Motor neuron (in vitro differentiated cells): ENCODE data around the gene CENPH. TPM values are rescaled to one million over a fixed set of nuclear protein-coding genes. Genes with fewer than 3 reads are reported as not detected.
"Not testable (repeated sequence)": the region's sequence is repeated elsewhere in the genome, so short reads cannot be mapped to it uniquely, and the experiment has no call there.

Source experiments
- ATAC-seq, 8 experiments: fragments of 200-7000 bp; cut with Tn5 transposase; replicated peaks in 6 of 8; 2 replicates each; pipeline ENCODE4 v1.8.0; 2021; ENCODE audit warnings: mild to moderate bottlenecking in 8 of 8, moderate library complexity in 8 of 8
- H3K27ac ChIP-seq, 2 donors: fragments of 250-450 bp; sonication (Bioruptor Pico); 2 replicates each; pipeline ENCODE4 v1.9.0; 2021; ENCODE audit warnings: antibody characterized with exemption in 2 of 2, mild to moderate bottlenecking in 2 of 2, moderate library complexity in 1 of 2
- H3K4me1 ChIP-seq, 2 donors: fragments of 250-450 bp; sonication (Bioruptor Pico); replicated peaks in 1 of 2; 2 replicates each; pipeline ENCODE4 v1.6.1; 2021; ENCODE audit warnings: antibody characterized with exemption in 2 of 2, mild to moderate bottlenecking in 2 of 2, moderate library complexity in 1 of 2
- H3K4me3 ChIP-seq, 5 donors: fragments of 250-450 bp; sonication (Bioruptor Pico); 2 replicates each; pipeline ENCODE4 v1.9.0; 2021; ENCODE audit warnings: antibody characterized with exemption in 5 of 5, mild to moderate bottlenecking in 5 of 5, moderate library complexity in 4 of 5
- WGBS, 10 experiments: fragments of 450-650 bp; shearing (Covaris generic); methylation state at CpG; one replicate each; pipeline ENCODE4 v1.0.0; 2022; 5-methylcytosine and 5-hydroxymethylcytosine counted together
- in situ Hi-C, 9 experiments: fragments of 400-800 bp; cut with MboI; loops; one replicate each; pipeline ENCODE4 v1.15.0; 2021; ENCODE audit warnings: low sequenced_read_pairs in 9 of 9, low pct_unique_long_range_greater_than_20kb in 2 of 9; ENCODE audit not compliant: unreplicated experiment in 9 of 9
- total RNA-seq, 8 experiments: library from RNA; unstranded; fragments of 300-600 nt; gene quantifications; 2 replicates each; pipeline versions ENCODE4 v1.2.3 to v1.2.4, GENCODE V29; 2022

The CENPH gene, protein sequence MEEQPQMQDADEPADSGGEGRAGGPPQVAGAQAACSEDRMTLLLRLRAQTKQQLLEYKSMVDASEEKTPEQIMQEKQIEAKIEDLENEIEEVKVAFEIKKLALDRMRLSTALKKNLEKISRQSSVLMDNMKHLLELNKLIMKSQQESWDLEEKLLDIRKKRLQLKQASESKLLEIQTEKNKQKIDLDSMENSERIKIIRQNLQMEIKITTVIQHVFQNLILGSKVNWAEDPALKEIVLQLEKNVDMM
- 10 to 100 TPM in 5 of 8 experiments, 1 to 10 TPM in 3; 1.8 to 38.6 (median 13.4) TPM for total RNA-seq

DNA sequence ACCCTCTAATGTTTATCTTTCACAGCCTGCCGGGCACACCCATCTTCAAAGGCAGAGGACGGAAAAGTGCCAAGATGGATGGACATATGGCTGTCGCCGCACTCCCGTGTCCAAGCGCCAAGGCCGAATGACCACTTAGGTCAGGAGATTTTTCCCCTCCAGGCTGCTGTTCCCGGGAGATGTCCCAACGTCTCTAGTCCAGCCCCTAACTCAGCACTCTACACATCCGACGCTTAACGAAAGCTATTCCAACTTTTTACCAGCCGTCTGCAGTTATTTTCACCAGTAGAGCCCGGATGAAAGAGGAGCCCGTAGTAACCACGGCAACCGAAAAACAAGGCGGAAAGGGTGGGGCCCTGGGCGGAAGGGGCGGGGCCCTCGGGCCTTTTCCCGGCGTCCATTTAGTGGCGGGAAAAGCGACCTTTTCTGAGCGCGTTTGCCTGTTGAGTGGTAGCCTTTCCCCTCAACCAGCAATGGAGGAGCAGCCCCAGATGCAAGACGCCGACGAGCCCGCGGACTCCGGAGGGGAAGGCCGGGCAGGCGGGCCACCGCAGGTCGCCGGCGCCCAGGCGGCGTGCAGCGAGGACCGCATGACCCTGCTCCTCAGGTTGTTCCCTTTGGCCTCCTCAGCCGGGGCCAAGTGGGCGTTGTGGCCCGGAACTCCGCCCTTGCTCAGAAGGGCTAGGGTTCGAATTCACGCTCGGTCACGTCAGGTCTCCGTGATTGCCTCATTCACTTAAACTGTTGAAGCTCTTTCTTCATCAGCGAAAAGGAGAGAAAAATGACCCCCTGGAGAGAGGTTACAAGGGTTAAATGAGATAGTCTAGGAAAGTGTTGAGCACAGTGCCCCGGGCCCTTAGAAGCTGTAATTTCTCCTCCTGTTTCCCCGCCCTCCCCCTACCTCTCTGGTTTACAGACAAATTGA lies at the start of gene CENPH:
TSS of gene CENPH (plus strand) at position 422 of the 925 bp plus-strand sequence. CDS start at position 474, 52 bp downstream.
- WGBS, 10 experiments, result 0 to 17% (median 0%) methylated on average over 3 to 14 of the region's 55 CpGs; no CpG with 5 or more reads in 1 of the 10 experiments
- in situ Hi-C loops, result no loop called here
- Histone ChIP-seq H3K4me3 (peak within 1 kb of the TSS; percentile 62 to 79 (median 70)), H3K27ac (peak within 1 kb of the TSS; percentile 27 to 81), H3K4me1 (peaks cover 3 to 9% of the 10 kb centered on the region in 2 donors)
- ATAC-seq, result peak; percentile 91 to 99 (median 98)

DNA sequence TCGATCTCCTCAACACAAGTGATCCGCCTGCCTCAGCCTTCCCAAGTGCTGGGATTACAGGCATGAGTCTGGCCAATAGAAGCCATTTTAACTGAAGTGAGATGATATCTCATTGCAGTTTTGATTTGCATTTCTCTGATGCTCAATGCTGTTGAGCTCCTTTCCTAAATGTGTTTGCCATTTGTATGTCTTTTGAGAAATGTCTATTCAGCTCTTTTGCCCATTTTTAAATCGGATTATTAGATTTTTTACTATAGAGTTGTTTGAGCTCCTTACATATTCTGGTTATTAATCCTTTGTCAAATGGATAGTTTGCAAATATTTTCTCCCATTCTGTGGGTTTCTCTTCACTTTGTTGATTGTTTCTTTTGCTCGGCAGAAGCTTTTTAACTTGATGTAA lies 49.1 kb upstream of the CENPH start:
- ATAC-seq, H3K4me1 ChIP-seq, H3K4me3 ChIP-seq, H3K27ac ChIP-seq, in situ Hi-C loops: not testable (repeated sequence)
- 25 to 100% (median 95%) methylated on average over 1 to 4 of the region's 4 CpGs for WGBS, 10 experiments

DNA sequence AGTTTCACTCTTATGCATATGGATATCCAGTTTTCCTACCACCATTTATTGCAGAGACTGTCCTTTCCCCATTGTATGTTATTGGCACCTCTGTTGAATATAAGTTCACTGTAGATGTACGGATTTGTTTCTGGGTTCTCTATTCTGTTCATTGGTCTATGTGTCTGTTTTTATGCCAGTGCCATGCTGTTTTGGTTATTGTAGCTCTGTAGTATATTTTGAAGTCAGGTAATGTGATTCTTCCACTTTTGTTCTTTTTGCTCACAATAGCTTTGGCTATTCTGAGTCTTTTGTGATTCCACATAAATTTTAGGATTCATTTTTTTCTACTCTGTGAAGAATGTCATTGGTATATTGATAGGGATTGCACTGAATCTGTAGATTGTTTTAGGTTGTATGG lies 48.6 kb upstream of the CENPH start:
- Histone ChIP-seq H3K4me1 (no peaks in the 10 kb centered on the region), H3K27ac (no peak overlapping the region), H3K4me3 (no peak overlapping the region)
- in situ Hi-C loops, result no loop called here
- ATAC-seq, result no peak
- WGBS, 10 experiments, result 0 to 100% (median 57%) methylated on average over 1 of the region's 1 CpG; no CpG with 5 or more reads in 4 of the 10 experiments

DNA sequence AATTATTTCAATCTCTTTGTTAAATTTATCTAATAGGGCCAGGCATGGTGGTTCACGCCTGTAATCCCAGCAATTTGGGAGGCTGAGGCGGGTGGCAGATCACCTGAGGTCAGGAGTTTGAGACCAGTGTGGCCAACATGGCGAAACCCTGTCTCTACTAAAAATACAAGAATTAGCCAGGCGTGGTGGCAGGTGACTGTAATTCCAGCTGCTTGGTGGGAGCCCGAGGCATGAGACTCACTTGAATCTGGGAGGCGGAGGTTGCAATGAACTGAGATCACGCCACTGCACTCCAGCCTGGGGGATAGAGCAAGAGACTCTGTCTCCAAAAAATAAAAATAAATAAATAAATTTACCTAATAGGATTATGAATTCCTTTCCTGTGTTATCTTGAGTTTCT lies 40.8 kb upstream of the CENPH start:
- H3K4me1 ChIP-seq, H3K27ac ChIP-seq, H3K4me3 ChIP-seq, in situ Hi-C loops, ATAC-seq: not testable (repeated sequence)
- WGBS, 10 experiments, result 59 to 100% (median 93%) methylated on average over 1 to 7 of the region's 7 CpGs

DNA sequence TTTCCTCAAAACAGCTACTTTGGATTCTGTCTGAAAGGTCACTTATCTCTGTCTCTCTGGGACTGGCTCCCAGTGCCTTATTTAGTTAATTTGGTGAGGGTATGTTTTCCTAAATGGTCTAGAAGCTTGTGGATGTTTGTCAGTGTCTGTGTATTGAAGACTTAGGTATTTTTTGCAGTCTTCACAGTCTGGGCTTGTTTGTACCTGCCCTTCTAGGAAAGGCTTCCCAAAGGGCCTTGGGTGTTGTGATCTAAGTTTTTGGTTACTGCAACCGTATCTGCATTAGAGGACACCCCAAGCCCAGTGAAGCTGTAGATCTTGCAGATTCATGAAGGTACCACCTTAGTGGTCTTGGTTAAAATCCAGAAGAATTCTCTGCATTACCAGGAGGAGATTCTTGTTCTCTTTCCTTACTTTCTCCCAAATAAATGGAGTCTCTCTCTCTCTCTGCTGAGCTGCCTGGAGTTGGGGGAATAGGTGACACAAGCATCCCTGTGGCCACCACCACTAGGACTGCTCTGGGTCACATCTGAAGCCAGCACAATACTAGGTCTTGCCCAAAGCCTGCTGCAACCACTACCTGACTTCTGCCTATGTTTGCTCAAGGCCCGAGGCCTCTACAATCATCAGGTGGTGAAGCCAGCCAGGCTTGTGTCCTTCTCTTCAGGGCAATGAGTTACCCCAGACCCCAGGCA lies 40.3 kb upstream of the CENPH start:
- Histone ChIP-seq H3K4me1 (no peaks in the 10 kb centered on the region), H3K27ac (no peak overlapping the region), H3K4me3 (no peak overlapping the region)
- ATAC-seq, result no peak
- in situ Hi-C loops, result no loop called here
- WGBS, 10 experiments, result 71 to 100% (median 93%) methylated on average over 1 to 2 of the region's 2 CpGs; no CpG with 5 or more reads in 4 of the 10 experiments

DNA sequence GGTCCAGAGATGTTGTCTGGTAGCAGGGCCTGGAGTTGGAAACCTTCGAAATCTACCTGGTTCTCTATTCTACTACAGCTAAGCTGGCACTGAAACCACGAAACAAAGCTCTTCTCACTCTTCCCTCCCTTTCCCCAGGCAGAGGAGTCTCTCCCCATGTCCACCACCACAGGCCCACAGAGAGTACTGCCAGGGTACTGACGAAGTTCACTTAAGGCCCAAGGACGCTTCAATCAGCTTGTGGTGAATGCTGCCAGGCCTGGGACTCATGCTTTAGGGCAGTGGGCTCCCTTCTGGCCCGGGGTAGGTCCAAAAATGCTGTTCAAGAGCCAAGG lies 39.7 kb upstream of the CENPH start:
- no peak for ATAC-seq
- H3K27ac ChIP-seq, result no peak overlapping the region
- no peaks in the 10 kb centered on the region for H3K4me1 ChIP-seq
- WGBS, 10 experiments, result 60 to 86% (median 79%) methylated on average over 2 to 5 of the region's 5 CpGs; no CpG with 5 or more reads in 4 of the 10 experiments
- H3K4me3 ChIP-seq, result no peak overlapping the region
- in situ Hi-C loops, result loop anchor here in 1 of 9 experiments (25.0 kb wide), 1 partner anchor 87 kb away; no protein-coding TSS in a partner anchor

DNA sequence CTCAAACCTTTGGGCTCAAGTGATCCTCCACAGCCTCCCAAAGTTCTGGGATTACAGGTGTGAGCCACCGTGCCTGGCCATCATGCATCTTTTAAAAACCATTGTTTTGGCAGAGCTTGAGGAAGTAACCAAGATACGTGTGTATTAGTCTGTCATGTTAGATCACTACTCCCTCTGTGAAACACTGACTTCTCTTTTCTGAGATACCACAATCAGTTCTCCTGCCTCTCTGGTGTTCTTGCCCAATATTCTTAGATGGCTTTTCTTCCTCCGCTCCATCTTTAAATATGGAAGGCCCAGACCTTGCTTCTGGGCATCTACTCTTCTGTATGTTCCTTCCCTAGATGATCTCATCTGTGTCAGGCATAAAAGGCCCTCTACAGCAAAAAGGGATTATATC lies 36.7 kb upstream of the CENPH start:
- ATAC-seq, result no peak
- WGBS, 10 experiments, result 40 to 100% (median 91%) methylated on average over 1 to 3 of the region's 3 CpGs
- H3K4me3 ChIP-seq, result no peak overlapping the region
- H3K27ac ChIP-seq, result no peak overlapping the region
- no peaks in the 10 kb centered on the region for H3K4me1 ChIP-seq
- in situ Hi-C loops, result loop anchor here in 1 of 9 experiments (25.0 kb wide), 1 partner anchor 90 kb away; no protein-coding TSS in a partner anchor

DNA sequence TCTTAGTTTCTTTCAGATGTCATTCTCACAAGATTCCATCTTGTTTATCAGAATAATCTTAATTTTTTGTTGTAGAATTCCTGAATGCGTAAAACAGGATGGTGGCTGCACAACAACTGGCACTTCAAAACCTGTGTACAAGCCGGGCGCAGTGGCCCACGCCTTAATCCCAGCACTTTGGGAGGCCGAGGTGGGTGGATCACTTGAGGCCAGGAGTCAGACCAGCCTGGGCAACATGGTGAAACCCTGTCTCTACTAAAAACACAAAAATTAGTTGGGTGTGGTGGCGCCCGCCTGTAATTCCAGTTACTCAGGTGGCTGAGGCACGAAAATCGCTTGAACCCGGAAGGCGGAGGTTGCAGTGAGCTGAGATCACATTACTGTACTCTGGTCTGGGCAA lies 32.9 kb upstream of the CENPH start:
- no peak overlapping the region for H3K4me3 ChIP-seq
- in situ Hi-C loops, result loop anchor here in 1 of 9 experiments (25.0 kb wide), 1 partner anchor 94 kb away; no protein-coding TSS in a partner anchor
- H3K27ac ChIP-seq, result no peak overlapping the region
- ATAC-seq, result no peak
- WGBS, 10 experiments, result 80 to 100% (median 95%) methylated on average over 1 to 8 of the region's 11 CpGs; no CpG with 5 or more reads in 4 of the 10 experiments
- no peaks in the 10 kb centered on the region for H3K4me1 ChIP-seq

DNA sequence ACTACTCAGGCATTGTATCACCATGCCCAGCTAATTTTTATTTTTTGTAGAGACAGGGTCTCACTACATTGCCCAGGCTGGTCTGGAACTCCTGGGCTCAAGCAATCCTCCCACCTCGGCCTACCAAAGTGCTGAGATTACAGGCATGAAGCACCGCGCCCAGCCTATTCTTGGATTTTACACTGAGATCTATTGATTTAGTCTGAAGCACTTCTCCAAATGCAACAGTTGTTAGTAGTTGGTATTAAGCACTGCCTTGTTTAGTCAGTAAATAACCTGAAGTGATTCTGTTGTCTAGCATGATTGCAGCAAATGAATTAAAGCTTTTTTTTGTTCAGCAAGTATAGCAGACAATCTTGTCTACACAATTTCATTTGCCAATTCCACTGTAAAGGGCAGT lies 31.3 kb upstream of the CENPH start:
- ATAC-seq, result no peak
- Histone ChIP-seq H3K4me3 (no peak overlapping the region), H3K4me1 (no peaks in the 10 kb centered on the region), H3K27ac (no peak overlapping the region)
- WGBS, 10 experiments, result 80 to 100% (median 93%) methylated on average over 1 to 3 of the region's 3 CpGs; no CpG with 5 or more reads in 2 of the 10 experiments
- in situ Hi-C loops, result loop anchor here in 1 of 9 experiments (25.0 kb wide), 1 partner anchor 96 kb away; no protein-coding TSS in a partner anchor

DNA sequence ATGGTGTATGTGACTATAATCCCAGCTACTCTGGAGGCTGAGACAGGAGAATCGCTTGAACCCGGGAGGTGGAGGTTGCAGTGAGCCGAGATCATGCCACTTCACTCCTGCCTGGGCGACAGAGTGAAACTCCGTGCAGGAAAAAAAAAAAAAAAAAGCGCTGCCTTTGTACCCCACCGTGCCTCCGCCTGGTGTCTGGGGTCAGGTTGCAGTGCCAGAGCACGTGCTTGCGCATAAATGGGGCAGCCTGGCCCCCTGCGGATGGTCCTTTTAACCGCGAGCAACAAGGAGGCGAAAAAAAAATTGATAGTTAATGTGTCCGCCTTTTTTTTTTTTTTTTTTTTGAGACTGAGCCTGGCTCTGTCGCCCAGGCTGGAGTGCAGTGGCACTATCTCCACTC lies 28.7 kb upstream of the CENPH start:
- in situ Hi-C loops, result loop anchor here in 1 of 9 experiments (25.0 kb wide), 1 partner anchor 98 kb away; no protein-coding TSS in a partner anchor
- no peak for ATAC-seq

DNA sequence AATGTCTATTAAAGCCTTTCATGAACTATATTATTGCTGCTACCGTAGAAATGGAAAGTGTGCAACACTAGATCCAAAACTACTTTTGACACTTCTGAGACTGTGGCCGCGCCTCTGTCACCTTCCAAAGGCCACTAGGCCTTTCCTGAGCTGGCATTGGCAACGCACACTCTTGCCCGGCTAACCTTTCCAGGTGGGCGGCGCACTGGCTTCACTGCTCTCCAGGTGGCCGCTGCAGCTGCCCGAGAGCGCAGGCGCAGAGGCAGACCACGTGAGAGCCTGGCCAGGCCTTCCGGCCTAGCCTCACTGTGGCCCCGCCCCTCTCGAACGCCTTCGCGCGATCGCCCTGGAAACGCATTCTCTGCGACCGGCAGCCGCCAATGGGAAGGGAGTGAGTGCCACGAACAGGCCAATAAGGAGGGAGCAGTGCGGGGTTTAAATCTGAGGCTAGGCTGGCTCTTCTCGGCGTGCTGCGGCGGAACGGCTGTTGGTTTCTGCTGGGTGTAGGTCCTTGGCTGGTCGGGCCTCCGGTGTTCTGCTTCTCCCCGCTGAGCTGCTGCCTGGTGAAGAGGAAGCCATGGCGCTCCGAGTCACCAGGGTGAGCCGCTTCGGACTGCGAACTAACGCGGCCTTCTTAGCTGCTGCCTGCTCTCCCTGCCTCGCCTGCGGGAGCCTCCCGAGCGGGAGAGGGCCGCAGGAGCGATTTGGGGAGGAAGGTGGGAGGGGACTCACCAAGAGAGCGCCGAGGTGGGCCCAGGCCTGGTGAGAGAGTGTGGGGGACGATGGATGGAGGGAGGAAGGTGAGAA lies 22.5 kb upstream of the CENPH start, which contains the start of gene CCNB1:
TSS of gene CCNB1 (plus strand) at position 465 of the 807 bp plus-strand sequence. CDS start at position 578, 113 bp downstream.
- Histone ChIP-seq H3K4me1 (peaks cover 7 to 12% of the 10 kb centered on the region in 2 donors), H3K27ac (peak within 1 kb of the TSS in 1 of 2 donors; percentile 68), H3K4me3 (peak within 1 kb of the TSS; percentile 51 to 71 (median 56))
- in situ Hi-C loops, result loop anchor here in 1 of 9 experiments (25.0 kb wide), 1 partner anchor 105 kb away; no protein-coding TSS in a partner anchor
- peak; percentile 99 to 100 (median 99) for ATAC-seq
- WGBS, 10 experiments, result 0 to 33% (median 10%) methylated on average over 1 to 21 of the region's 50 CpGs; no CpG with 5 or more reads in 2 of the 10 experiments

More for the DNA sequence above, 28.7 kb upstream of the CENPH start:
- H3K4me1 ChIP-seq, result no peaks in the 10 kb centered on the region
- WGBS, 10 experiments, result 69 to 100% (median 88%) methylated on average over 1 to 11 of the region's 16 CpGs; no CpG with 5 or more reads in 3 of the 10 experiments
- H3K27ac ChIP-seq, result no peak overlapping the region
- no peak overlapping the region for H3K4me3 ChIP-seq
